GM23338 (cell line): Measurements from ENCODE around the gene POLDIP3. TPM values are rescaled to one million over a fixed set of nuclear protein-coding genes. Genes with fewer than 3 reads are reported as not detected.
"Not testable (repeated sequence)": the region's sequence is repeated elsewhere in the genome, so short reads cannot be mapped to it uniquely, and the experiment has no call there.

ENCODE experiments used
- ATAC-seq: fragments of 200-7000 bp; cut with Tn5 transposase; 3 replicates; pipeline ENCODE4 v1.9.1; 2020
- DNase-seq: peaks from one replicate; pipeline ENCODE4 v3.0.0-alpha.2; 2015; ENCODE audit warnings: low spot score
- H2AFZ ChIP-seq: fragments of 200-600 bp; sonication (generic); 2 replicates; pipeline ENCODE4 v1.8.0; 2016; ENCODE audit warnings: antibody characterized with exemption, mild to moderate bottlenecking, moderate library complexity
- H3F3A ChIP-seq: fragments of 200-600 bp; sonication (generic); replicated peaks from 2 replicates; pipeline ENCODE4 v1.8.0; 2017; ENCODE audit warnings: antibody characterized with exemption, mixed run types, low read depth
- H3K27ac ChIP-seq: fragments of 200-600 bp; sonication (generic); 2 replicates; pipeline ENCODE4 v1.6.1; 2016; ENCODE audit warnings: low read depth
- H3K27me3 ChIP-seq: fragments of 200-600 bp; sonication (generic); 2 replicates; pipeline ENCODE4 v1.8.0; 2016; ENCODE audit warnings: mild to moderate bottlenecking, mixed run types, moderate library complexity; ENCODE audit not compliant: insufficient read depth
- H3K36me3 ChIP-seq: fragments of 200-600 bp; sonication (generic); 2 replicates; pipeline ENCODE4 v1.8.0; 2016; ENCODE audit warnings: mild to moderate bottlenecking; ENCODE audit not compliant: insufficient read depth
- H3K4me1 ChIP-seq: fragments of 200-600 bp; sonication (generic); 2 replicates; pipeline ENCODE4 v1.8.0; 2016; ENCODE audit warnings: mild to moderate bottlenecking, moderate library complexity; ENCODE audit not compliant: insufficient read depth
- H3K4me2 ChIP-seq: fragments of 200-600 bp; sonication (generic); 2 replicates; pipeline ENCODE4 v1.7.1; 2017; ENCODE audit warnings: mixed run types
- H3K4me3 ChIP-seq: fragments of 200-600 bp; sonication (generic); 2 replicates; pipeline ENCODE4 v1.6.1; 2016; ENCODE audit warnings: mixed run types
- H3K79me2 ChIP-seq: fragments of 200-600 bp; sonication (generic); replicated peaks from 2 replicates; pipeline ENCODE4 v1.8.0; 2017; ENCODE audit warnings: mild to moderate bottlenecking; ENCODE audit not compliant: insufficient read depth
- H3K9me2 ChIP-seq: fragments of 200-600 bp; sonication (generic); 2 replicates; pipeline ENCODE4 v1.8.0; 2017; ENCODE audit not compliant: insufficient read depth
- H4K20me1 ChIP-seq: fragments of 200-600 bp; sonication (generic); replicated peaks from 2 replicates; pipeline ENCODE4 v1.8.0; 2017; ENCODE audit warnings: mild to moderate bottlenecking; ENCODE audit not compliant: insufficient read depth
- H3K27ac Mint-ChIP-seq: 2 replicates; pipeline ENCODE4 v1.8.0; 2020; ENCODE audit warnings: inconsistent platforms, mild to moderate bottlenecking, moderate library complexity, mixed read lengths
- H3K27me3 Mint-ChIP-seq: 3 replicates; pipeline ENCODE4 v1.8.0; 2022; ENCODE audit warnings: low read depth, mild to moderate bottlenecking, moderate library complexity, mixed read lengths, inconsistent platforms; ENCODE audit not compliant: insufficient read depth, poor library complexity
- H3K36me3 Mint-ChIP-seq: 3 replicates; pipeline ENCODE4 v1.8.0; 2021; ENCODE audit warnings: low read depth, mild to moderate bottlenecking, inconsistent platforms, moderate library complexity, mixed read lengths
- H3K4me1 Mint-ChIP-seq: 3 replicates; pipeline ENCODE4 v1.8.0; 2020; ENCODE audit warnings: mild to moderate bottlenecking, inconsistent platforms, mixed read lengths
- H3K4me3 Mint-ChIP-seq: 3 replicates; pipeline ENCODE4 v1.8.0; 2021; ENCODE audit warnings: moderate library complexity, mild to moderate bottlenecking, inconsistent platforms, mixed read lengths
- H3K9me3 Mint-ChIP-seq: 3 replicates; pipeline ENCODE4 v1.8.0; 2020; ENCODE audit warnings: moderate library complexity, mild to moderate bottlenecking, inconsistent platforms, mixed read lengths
- CREB1 ChIP-seq: fragments of 250-450 bp; sonication (Bioruptor Pico); IDR thresholded peaks from 2 replicates; pipeline ENCODE4 v1.5.0; 2020; ENCODE audit warnings: low read depth, mild to moderate bottlenecking, moderate library complexity
- EZH2 ChIP-seq: fragments of 200-600 bp; sonication (generic); IDR thresholded peaks from one replicate; pipeline ENCODE4 v1.8.0; 2017; ENCODE audit warnings: antibody characterized with exemption, mild to moderate bottlenecking, low read depth; ENCODE audit not compliant: unreplicated experiment
- EZH2phosphoT487 ChIP-seq: fragments of 200-600 bp; sonication (generic); IDR thresholded peaks from one replicate; pipeline ENCODE4 v1.8.1; 2018; ENCODE audit warnings: antibody characterized with exemption; ENCODE audit not compliant: unreplicated experiment
- JUNB ChIP-seq: IDR thresholded peaks from one replicate; pipeline ENCODE4 v1.6.1; 2016; ENCODE audit warnings: antibody characterized with exemption; ENCODE audit not compliant: unreplicated experiment
- REST ChIP-seq: IDR thresholded peaks from one replicate; pipeline ENCODE4 v1.6.1; 2018; ENCODE audit warnings: antibody characterized with exemption; ENCODE audit not compliant: unreplicated experiment
- ZNF114 ChIP-seq: fragments of 250-450 bp; sonication (Bioruptor Pico); IDR thresholded peaks from 2 replicates; pipeline ENCODE4 v1.5.0; 2020; ENCODE audit warnings: mild to moderate bottlenecking, moderate library complexity
- ZNF331 ChIP-seq: fragments of 250-450 bp; sonication (Bioruptor Pico); IDR thresholded peaks from 2 replicates; pipeline ENCODE4 v1.5.0; 2020; ENCODE audit warnings: low read depth, mild to moderate bottlenecking, moderate library complexity
- ZNF462 ChIP-seq: fragments of 250-450 bp; sonication (Bioruptor Pico); IDR thresholded peaks from 2 replicates; pipeline ENCODE4 v1.5.0; 2020; ENCODE audit warnings: mild to moderate bottlenecking, moderate library complexity
- polyA plus RNA-seq: library from polyadenylated mRNA; unstranded; fragments of >200 nt; fragmentation: Nextera tagmentation; extraction: Ambion mirVana; gene quantifications from 2 replicates; pipeline ENCODE4 v1.2.1, GENCODE V29; 2016
- total RNA-seq: library from RNA; depleted of rRNA; stranded (reverse); fragments of >200 nt; shearing (Covaris generic); gene quantifications from 2 replicates; pipeline ENCODE4 v1.2.3, GENCODE V29; 2014

The POLDIP3 gene
- total and polyA plus RNA-seq, 2 experiments from 2014 or later, result 38.2 to 54.3 TPM

- H3K79me2 ChIP-seq, H3K4me1 Mint-ChIP-seq, H3K27ac Mint-ChIP-seq, H3K4me3 ChIP-seq, H3K27me3 ChIP-seq, DNase-seq, H3K36me3 ChIP-seq, H3K4me2 ChIP-seq, H4K20me1 ChIP-seq, H3K4me3 Mint-ChIP-seq, H3K9me2 ChIP-seq, ATAC-seq: not testable (repeated sequence)
- peaks cover 29% of the 10 kb centered on the region for H3K27me3 Mint-ChIP-seq
- Histone ChIP-seq H3K27ac (peak overlapping the region; percentile 18; the same call in 1 of the 2 replicates), H3K4me1 (peaks cover 18% of the 10 kb centered on the region), H2AFZ (peak overlapping the region; percentile 95; the same call in 1 of the 2 replicates), H3F3A (peaks cover 24% of the 10 kb centered on the region)
- peaks cover 12% of the 10 kb centered on the region; the same call in 2 of the 3 replicates for H3K36me3 Mint-ChIP-seq
- H3K9me3 Mint-ChIP-seq, result peaks cover 17% of the 10 kb centered on the region
Measured at GRCh38 chr22:42548126-42548525, 66.6 kb downstream of the POLDIP3 start.

- no peak overlapping the region for H3K27ac ChIP-seq
- Mint-ChIP-seq H3K27me3 (peaks cover 26% of the 10 kb centered on the region), H3K4me3 (no peak overlapping the region), H3K27ac (no peak overlapping the region), H3K4me1 (peaks cover 9% of the 10 kb centered on the region), H3K36me3 (peaks cover 12% of the 10 kb centered on the region; the same call in 2 of the 3 replicates), H3K9me3 (peaks cover 17% of the 10 kb centered on the region)
- ATAC-seq (no peak), DNase-seq (no peak)
- no peaks in the 10 kb centered on the region for H3K9me2 ChIP-seq
- no peak overlapping the region for H3K4me2 ChIP-seq
- peaks cover 14% of the 10 kb centered on the region for H3K4me1 ChIP-seq
- no peaks in the 10 kb centered on the region; the same call in 1 of the 2 replicates for H3K36me3 ChIP-seq
- no peaks in the 10 kb centered on the region for H3K79me2 ChIP-seq
- peaks cover 18% of the 10 kb centered on the region for H3F3A ChIP-seq
- no peak overlapping the region for H2AFZ ChIP-seq
- peaks cover 4% of the 10 kb centered on the region; the same call in 1 of the 2 replicates for H3K27me3 ChIP-seq
- no peak overlapping the region for H3K4me3 ChIP-seq
- no peak for TF ChIP-seq ZNF331 (CRISPR knock-in tag)
- no peak for TF ChIP-seq REST
- no peak for TF ChIP-seq JUNB
- no peak for TF ChIP-seq CREB1
- TF ChIP-seq ZNF114, result no peak
- no peak for TF ChIP-seq EZH2phosphoT487
- no peak for TF ChIP-seq EZH2
- TF ChIP-seq ZNF462, result no peak
- no peaks in the 10 kb centered on the region for H4K20me1 ChIP-seq
Measured at GRCh38 chr22:42547562-42547961, 67.1 kb downstream of the POLDIP3 start.
